22Rv1 (cell line): ENCODE results near the gene CABCOCO1.

Source experiments
- H3K27ac ChIP-seq: fragments of 450-650 bp; 2 replicates; pipeline ENCODE4 v1.5.1; 2017
- ZFX ChIP-seq: fragments of 450-650 bp; IDR thresholded peaks from 2 replicates; pipeline ENCODE4 v1.6.1; 2017; ENCODE audit warnings: antibody characterized with exemption, borderline replicate concordance
- TF ChIP-seq, protein P1 (sequence below): fragments of 450-650 bp; IDR thresholded peaks from 2 replicates; pipeline ENCODE4 v1.5.1; 2017; ENCODE audit warnings: mild to moderate bottlenecking

Gene CABCOCO1

DNA sequence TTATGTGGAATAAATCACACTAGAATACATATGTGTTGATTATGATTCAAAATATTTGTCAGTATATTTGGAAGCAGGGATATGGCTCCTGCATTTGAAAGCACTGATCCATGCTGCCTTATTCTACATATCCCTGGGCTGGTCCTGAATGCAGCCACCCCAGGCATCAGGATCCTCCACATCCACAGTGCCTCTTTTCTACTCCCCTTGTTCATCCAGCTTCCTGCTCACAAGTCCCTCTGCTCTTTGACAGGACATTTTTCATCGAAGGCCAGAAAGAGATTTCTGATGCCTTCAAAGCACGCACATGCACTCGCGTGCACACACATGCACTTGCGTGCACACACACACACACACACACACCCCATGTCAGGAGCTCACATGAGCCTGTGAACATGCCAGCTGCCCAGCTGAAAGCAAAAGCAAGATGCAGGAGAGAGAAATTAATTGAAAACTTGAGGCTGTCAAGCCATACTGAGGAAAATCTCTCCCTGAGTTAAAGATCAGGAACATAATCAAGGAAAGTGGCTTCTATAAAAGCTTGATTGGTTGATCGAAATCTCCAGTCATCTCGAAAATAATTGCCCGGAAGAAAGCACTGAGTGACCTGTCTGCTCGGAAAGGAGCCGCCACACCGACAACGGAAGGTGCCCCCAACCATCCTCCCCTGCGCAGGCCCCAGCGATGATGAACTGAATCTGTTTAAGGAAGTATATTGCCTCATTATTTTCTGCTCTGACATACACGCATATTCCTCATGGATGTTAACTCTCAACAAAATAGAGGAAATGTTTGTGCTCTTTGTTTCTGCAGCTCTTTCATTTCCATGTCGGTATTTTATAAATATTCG, 134.8 kb downstream of the CABCOCO1 start:
- no peak for TF ChIP-seq ZFX
- TF ChIP-seq, protein P1, sequence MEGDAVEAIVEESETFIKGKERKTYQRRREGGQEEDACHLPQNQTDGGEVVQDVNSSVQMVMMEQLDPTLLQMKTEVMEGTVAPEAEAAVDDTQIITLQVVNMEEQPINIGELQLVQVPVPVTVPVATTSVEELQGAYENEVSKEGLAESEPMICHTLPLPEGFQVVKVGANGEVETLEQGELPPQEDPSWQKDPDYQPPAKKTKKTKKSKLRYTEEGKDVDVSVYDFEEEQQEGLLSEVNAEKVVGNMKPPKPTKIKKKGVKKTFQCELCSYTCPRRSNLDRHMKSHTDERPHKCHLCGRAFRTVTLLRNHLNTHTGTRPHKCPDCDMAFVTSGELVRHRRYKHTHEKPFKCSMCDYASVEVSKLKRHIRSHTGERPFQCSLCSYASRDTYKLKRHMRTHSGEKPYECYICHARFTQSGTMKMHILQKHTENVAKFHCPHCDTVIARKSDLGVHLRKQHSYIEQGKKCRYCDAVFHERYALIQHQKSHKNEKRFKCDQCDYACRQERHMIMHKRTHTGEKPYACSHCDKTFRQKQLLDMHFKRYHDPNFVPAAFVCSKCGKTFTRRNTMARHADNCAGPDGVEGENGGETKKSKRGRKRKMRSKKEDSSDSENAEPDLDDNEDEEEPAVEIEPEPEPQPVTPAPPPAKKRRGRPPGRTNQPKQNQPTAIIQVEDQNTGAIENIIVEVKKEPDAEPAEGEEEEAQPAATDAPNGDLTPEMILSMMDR = no peak

DNA sequence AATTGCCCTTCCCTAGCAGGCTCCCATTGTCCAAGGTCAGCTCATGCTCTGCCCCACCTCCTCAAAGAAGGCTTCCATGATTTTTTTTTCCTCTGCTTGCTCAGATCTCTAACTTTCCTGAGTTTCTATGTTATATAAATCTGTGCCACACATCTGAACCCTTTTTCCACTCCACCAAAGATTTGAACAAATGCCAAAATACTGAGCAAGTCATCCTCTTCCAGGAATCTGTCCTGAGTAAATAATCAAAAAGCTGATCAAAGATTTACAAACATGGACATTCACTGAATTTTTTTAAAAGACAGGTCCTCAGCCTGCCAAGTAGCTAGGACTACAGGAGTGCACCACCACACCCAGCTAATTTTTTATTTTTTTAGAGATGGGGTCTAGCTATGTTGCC, 136.0 kb downstream of the CABCOCO1 start:
- H3K27ac ChIP-seq = no peak overlapping the region
- no peak for TF ChIP-seq ZFX
- TF ChIP-seq, protein P1 = no peak

More for the DNA sequence above, 134.8 kb downstream of the CABCOCO1 start:
- H3K27ac ChIP-seq = no peak overlapping the region

DNA sequence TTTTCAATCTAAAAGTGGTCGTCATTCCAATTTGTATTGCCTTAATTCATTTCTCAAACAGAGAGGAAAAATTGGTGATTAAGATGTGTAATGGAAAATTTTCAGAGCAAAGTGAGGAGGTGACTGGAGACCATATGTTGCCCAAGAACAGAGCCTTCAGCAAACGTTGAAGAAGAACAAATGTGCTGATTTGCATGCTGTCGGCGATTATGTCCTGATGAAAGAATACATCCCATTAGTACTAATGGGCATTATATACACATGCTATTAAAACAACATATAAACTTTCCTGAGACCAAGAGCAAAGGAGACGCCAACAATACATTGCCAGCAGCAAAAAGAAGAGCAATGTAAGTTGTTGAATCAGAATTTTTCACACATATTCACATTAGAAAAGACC, 138.8 kb downstream of the CABCOCO1 start:
- no peak overlapping the region for H3K27ac ChIP-seq
- TF ChIP-seq ZFX = no peak
- TF ChIP-seq, protein P1 = no peak

GRCh38 chr10:61803269-61803668, 140.5 kb downstream of the CABCOCO1 start:
- H3K27ac ChIP-seq = no peak overlapping the region
- no peak for TF ChIP-seq ZFX
- TF ChIP-seq, protein P1 = no peak

GRCh38 chr10:61804414-61804813, 141.7 kb downstream of the CABCOCO1 start:
- TF ChIP-seq, protein P1 = no peak
- no peak for TF ChIP-seq ZFX
- H3K27ac ChIP-seq = no peak overlapping the region

- H3K27ac ChIP-seq = no peak overlapping the region
- no peak for TF ChIP-seq ZFX
- TF ChIP-seq, protein P1 = no peak
These were observed 142.4 kb downstream of the CABCOCO1 start for GRCh38 chr10:61805091-61805490.

DNA sequence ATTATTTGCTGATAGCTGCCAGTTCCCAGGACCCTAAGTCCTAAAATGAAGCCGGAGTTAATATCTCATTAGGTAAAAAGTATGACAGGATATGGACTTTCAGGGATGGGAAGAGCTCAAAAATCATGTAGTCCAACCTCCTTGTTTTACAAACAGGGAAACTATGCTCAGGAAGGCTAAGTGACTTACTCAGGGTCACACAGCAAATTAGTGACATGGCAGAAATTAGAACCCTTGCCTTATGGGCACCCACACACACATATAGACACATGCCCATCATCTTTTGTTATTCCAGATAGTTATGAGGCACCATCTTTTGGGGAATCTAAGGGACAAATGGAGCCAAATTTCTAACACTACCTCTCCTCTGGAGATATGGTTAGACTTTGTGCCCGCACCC, 147.5 kb downstream of the CABCOCO1 start:
- TF ChIP-seq ZFX = no peak
- TF ChIP-seq, protein P1 = no peak
- H3K27ac ChIP-seq = no peak overlapping the region
